ENCODE data around the gene TGFBR3. TPM values are rescaled to one million over a fixed set of nuclear protein-coding genes. Genes with fewer than 3 reads are reported as not detected.

TGFBR3 gene
- total and polyA plus RNA-seq, 12 donors = 6.6 to 36.7 (median 24.3) TPM

DNA sequence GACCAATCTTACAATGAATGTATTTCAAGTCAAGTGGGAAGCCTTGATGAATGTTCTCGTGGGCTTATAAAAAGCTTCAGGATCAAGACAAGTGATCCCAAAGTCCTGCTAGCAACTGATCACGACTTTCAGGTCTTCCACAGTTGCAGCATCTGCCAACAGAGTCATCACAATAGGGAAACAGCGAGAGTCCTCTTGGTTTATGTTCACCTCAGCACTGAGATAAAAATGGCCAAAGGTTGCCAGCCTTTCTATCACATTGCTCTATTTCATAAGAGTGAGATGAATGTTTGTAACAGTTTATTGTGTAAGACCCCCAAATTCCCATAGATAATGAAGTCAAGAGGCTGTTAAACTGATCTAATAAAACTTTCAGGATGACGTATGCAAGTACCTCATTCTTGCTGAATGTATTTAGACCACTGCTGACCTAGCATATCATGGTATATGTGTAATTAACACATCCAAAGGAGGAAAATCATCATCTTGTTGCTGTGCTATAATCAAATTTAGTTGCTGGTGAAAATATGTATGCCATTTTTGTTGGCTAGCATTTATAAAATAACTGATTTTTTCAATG is 150.6 kb downstream of the TGFBR3 start:
- DNase-seq (no peak), ATAC-seq (no peak)
- H3K4me1 ChIP-seq = peaks cover 12 to 59% (median 48%) of the 10 kb centered on the region in 9 donors
- no peaks in the 10 kb centered on the region for H3K27me3 ChIP-seq
- no peak for TF ChIP-seq CTCF (IDR thresholded peaks at IDR 0.05)
- no peak overlapping the region for H3K4me3 ChIP-seq
- H3K36me3 ChIP-seq = peaks cover 0 to 24% (median 0%) of the 10 kb centered on the region in 9 donors
- H3K27ac ChIP-seq = peak overlapping the region in 5 of 10 donors; percentile 35 to 71 (median 54)
- intact Hi-C loops (cut with DNase I) = loop anchor here in 1 of 10 donors (10.0 kb wide), 1 partner anchor 89 kb away; no protein-coding TSS in a partner anchor
- no peaks in the 10 kb centered on the region for H3K9me3 ChIP-seq
- 68 to 77% methylated on average over 4 of the region's 4 CpGs for WGBS, 2 donors

- DNase-seq (no peak), ATAC-seq (no peak)
- intact Hi-C loops (cut with DNase I) = loop anchor here in 1 of 10 donors (10.0 kb wide), 1 partner anchor 90 kb away; no protein-coding TSS in a partner anchor
- Histone ChIP-seq H3K27ac (no peak overlapping the region), H3K4me3 (no peak overlapping the region), H3K36me3 (peaks cover 0 to 24% (median under 1%) of the 10 kb centered on the region in 9 donors), H3K27me3 (no peaks in the 10 kb centered on the region), H3K9me3 (no peaks in the 10 kb centered on the region), H3K4me1 (peaks cover 12 to 65% (median 51%) of the 10 kb centered on the region in 9 donors)
- TF ChIP-seq CTCF (IDR thresholded peaks at IDR 0.05) = no peak
- 83 to 89% methylated on average over 8 of the region's 8 CpGs for WGBS, 2 donors
Observed at GRCh38 chr1:91734761-91735160, 151.2 kb downstream of the TGFBR3 start.

DNA sequence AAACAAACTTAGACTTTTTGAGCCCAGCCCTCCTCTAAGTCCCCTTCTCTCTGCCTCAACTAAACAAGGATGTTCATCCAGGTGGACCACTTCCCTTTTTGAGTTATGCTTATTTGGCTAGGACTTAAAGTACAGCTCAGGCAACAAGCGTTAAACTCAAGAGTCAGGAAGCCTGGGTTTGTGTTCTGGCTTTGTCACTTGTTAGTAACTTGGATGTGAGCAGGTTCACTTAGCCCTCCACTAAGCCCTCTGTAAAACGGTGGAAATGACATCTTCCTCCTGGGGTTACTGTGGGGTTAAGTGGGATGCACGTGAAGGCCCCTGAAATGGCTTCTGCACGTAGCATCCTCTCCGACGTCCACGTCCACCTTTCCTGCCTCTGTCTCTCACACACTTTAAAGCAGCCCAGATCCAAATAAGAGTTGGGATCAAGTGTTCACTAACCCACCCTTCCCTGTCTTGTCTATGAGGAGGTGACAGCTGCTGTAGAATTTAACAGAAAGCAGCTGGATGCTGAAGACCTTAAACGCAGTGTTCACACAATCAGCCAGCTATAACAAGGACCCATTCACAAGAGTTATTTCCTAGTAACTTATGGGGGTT is 152.7 kb downstream of the TGFBR3 start:
- H3K36me3 ChIP-seq = peaks cover 0 to 20% (median 4%) of the 10 kb centered on the region in 9 donors
- TF ChIP-seq CTCF (IDR thresholded peaks at IDR 0.05) = no peak
- no peak overlapping the region for H3K4me3 ChIP-seq
- WGBS, 2 donors = 66 to 72% methylated on average over 8 of the region's 8 CpGs
- H3K27ac ChIP-seq = peak overlapping the region in 3 of 10 donors; percentile 14 to 47 (median 28)
- no peaks in the 10 kb centered on the region for H3K9me3 ChIP-seq
- ATAC-seq (no peak), DNase-seq (no peak)
- peaks cover 12 to 70% (median 55%) of the 10 kb centered on the region in 9 donors for H3K4me1 ChIP-seq
- intact Hi-C loops (cut with DNase I) = loop anchor here in 1 of 10 donors (10.0 kb wide), 1 partner anchor 92 kb away; no protein-coding TSS in a partner anchor
- no peaks in the 10 kb centered on the region for H3K27me3 ChIP-seq

DNA sequence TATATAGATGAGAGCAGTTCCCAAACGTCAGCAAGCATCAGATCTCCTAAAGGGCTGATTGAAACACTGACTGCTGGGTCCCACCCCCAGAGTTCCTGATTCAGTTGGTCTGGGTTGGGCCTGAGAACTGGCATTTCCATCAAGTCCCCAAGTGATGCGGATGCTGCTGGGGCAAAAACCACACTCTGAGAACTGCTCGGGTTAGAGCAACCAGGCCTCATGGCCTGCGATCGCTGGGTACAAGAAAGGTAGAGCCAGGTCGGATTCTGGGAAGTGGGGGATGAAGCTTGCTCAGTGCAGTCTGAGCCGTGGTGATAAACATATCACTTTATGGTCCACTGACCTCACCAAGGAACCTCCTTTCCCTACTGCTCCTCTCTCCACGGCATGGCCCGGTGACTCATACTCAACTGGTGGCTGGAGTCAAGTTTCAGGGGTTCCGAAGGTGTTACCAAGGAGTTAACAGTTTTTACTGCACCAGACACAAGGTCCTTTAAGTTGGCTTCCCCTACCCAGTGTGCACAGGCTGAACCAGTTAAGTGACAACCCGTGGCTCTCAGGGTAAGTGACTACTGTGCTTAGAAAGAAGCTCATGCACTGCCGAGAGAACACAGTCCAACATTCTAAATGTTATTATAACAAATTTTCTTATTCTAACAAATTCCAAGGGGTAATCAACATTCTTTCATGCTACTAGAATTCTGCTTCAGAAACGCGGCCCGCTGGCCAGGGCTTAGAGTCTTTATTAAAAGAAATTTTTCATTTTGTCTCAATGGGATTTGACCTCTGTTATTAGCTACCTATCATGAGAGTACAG is 153.5 kb downstream of the TGFBR3 start:
- TF ChIP-seq CTCF (IDR thresholded peaks at IDR 0.05) = no peak
- WGBS, 2 donors = 74 to 81% methylated on average over 15 of the region's 15 CpGs
- H3K4me1 ChIP-seq = peaks cover 12 to 76% (median 62%) of the 10 kb centered on the region in 9 donors
- H3K27ac ChIP-seq = peak overlapping the region in 4 of 10 donors; percentile 28 to 58 (median 40)
- H3K36me3 ChIP-seq = peaks cover 0 to 21% (median 4%) of the 10 kb centered on the region in 9 donors
- ATAC-seq (peak in 4 of 8 donors; percentile 1 to 49 (median 18)), DNase-seq (no peak)
- no peak overlapping the region for H3K4me3 ChIP-seq
- H3K9me3 ChIP-seq = no peaks in the 10 kb centered on the region
- H3K27me3 ChIP-seq = no peaks in the 10 kb centered on the region
- intact Hi-C loops (cut with DNase I) = loop anchor here in 1 of 10 donors (10.0 kb wide), 1 partner anchor 92 kb away; no protein-coding TSS in a partner anchor
